ENCODE measurements around the gene MOCS3.

Gene MOCS3

GRCh38 chr20:50916257-50916656, 42.4 kb upstream of the MOCS3 start:
- in situ Hi-C loops (cut with HindIII; ENCODE audit: low sequenced_read_pairs), result no loop called here
- no peak for DNase-seq (ENCODE audit: low read depth, low spot score)
- no peak for TF ChIP-seq CTCF (IDR thresholded peaks at IDR 0.05; ENCODE audit: low read depth, low read length)
- no peak overlapping the region for H3K4me3 ChIP-seq (ENCODE audit: low read depth, low read length)

GRCh38 chr20:50916934-50917333, 41.7 kb upstream of the MOCS3 start:
- DNase-seq (ENCODE audit: low read depth, low spot score), result no peak
- in situ Hi-C loops (cut with HindIII; ENCODE audit: low sequenced_read_pairs), result no loop called here
- no peak for TF ChIP-seq CTCF (IDR thresholded peaks at IDR 0.05; ENCODE audit: low read depth, low read length)
- H3K4me3 ChIP-seq (ENCODE audit: low read depth, low read length), result no peak overlapping the region

GRCh38 chr20:50918403-50918802, 40.2 kb upstream of the MOCS3 start:
- in situ Hi-C loops (cut with HindIII; ENCODE audit: low sequenced_read_pairs), result no loop called here
- H3K4me3 ChIP-seq (ENCODE audit: low read depth, low read length), result no peak overlapping the region
- peak; percentile 47 for DNase-seq (ENCODE audit: low read depth, low spot score)
- no peak for TF ChIP-seq CTCF (IDR thresholded peaks at IDR 0.05; ENCODE audit: low read depth, low read length)

GRCh38 chr20:50919567-50919966, 39.1 kb upstream of the MOCS3 start:
- H3K4me3 ChIP-seq (ENCODE audit: low read depth, low read length), result no peak overlapping the region
- peak; percentile 81 for DNase-seq (ENCODE audit: low read depth, low spot score)
- in situ Hi-C loops (cut with HindIII; ENCODE audit: low sequenced_read_pairs), result no loop called here
- TF ChIP-seq CTCF (IDR thresholded peaks at IDR 0.05; ENCODE audit: low read depth, low read length), result no peak

- no peak for DNase-seq (ENCODE audit: low read depth, low spot score)
- in situ Hi-C loops (cut with HindIII; ENCODE audit: low sequenced_read_pairs), result no loop called here
- no peak for TF ChIP-seq CTCF (IDR thresholded peaks at IDR 0.05; ENCODE audit: low read depth, low read length)
- no peak overlapping the region for H3K4me3 ChIP-seq (ENCODE audit: low read depth, low read length)
Observed at GRCh38 chr20:50920997-50921396, 37.6 kb upstream of the MOCS3 start.

- TF ChIP-seq CTCF (IDR thresholded peaks at IDR 0.05; ENCODE audit: low read depth, low read length), result no peak
- in situ Hi-C loops (cut with HindIII; ENCODE audit: low sequenced_read_pairs), result no loop called here
- H3K4me3 ChIP-seq (ENCODE audit: low read depth, low read length), result no peak overlapping the region
- no peak for DNase-seq (ENCODE audit: low read depth, low spot score)
Observed at GRCh38 chr20:50921803-50922501, 36.7 kb upstream of the MOCS3 start.

Measured in astrocyte of the spinal cord (primary cell).